AG10803 (cell line): Measurements from ENCODE around the gene SLCO2B1.

ENCODE experiments used
- DNase-seq: peaks from one replicate; pipeline ENCODE4 v3.0.0; 2010; ENCODE audit warnings: low read depth
- H3K4me3 ChIP-seq: 2 replicates; pipeline ENCODE4 v1.5.1; 2011; ENCODE audit warnings: mild to moderate bottlenecking, low read length, control low read depth
- CTCF ChIP-seq: conservative IDR thresholded peaks from 2 replicates; pipeline ENCODE4 v1.5.1; 2011; ENCODE audit warnings: mild to moderate bottlenecking, low read length, control low read depth, inconsistent platforms

The SLCO2B1 gene

GRCh38 chr11:75204685-75205563 lies 54.0 kb downstream of the SLCO2B1 start:
- no peak overlapping the region for H3K4me3 ChIP-seq
- peak; percentile 73 for DNase-seq
- peak; percentile 91 for TF ChIP-seq CTCF

GRCh38 chr11:75205564-75206020 lies 54.7 kb downstream of the SLCO2B1 start:
- no peak for DNase-seq
- TF ChIP-seq CTCF: no peak
- H3K4me3 ChIP-seq: no peak overlapping the region

- H3K4me3 ChIP-seq: no peak overlapping the region
- no peak for TF ChIP-seq CTCF
- DNase-seq: no peak
Measured at GRCh38 chr11:75208446-75208845, 57.5 kb downstream of the SLCO2B1 start.

DNA sequence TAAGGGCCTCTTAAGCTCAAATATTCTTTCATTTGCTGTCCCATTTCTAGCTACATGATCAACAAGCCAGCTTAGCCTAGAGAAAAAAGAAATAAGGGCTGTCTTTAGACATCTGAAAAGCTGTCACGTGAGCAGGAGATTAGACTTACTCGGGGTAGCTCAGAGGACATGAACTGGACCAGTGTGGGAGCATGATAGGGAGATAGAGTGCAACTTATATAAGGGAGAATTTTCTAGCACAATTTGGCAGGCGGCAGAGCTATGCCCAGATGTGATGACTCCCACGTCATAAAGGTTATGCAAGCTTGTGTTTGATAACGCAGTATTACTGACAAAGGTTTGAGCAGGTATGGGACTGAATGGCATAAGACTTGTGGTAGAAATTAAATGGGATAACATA lies 61.5 kb downstream of the SLCO2B1 start:
- no peak for TF ChIP-seq CTCF
- H3K4me3 ChIP-seq: no peak overlapping the region
- DNase-seq: no peak

GRCh38 chr11:75214411-75214821 lies 63.5 kb downstream of the SLCO2B1 start:
- H3K4me3 ChIP-seq: no peak overlapping the region
- peak; percentile 42 for TF ChIP-seq CTCF
- peak; percentile 54 for DNase-seq

GRCh38 chr11:75214843-75215242 lies 63.9 kb downstream of the SLCO2B1 start:
- TF ChIP-seq CTCF: no peak
- H3K4me3 ChIP-seq: no peak overlapping the region
- no peak for DNase-seq

GRCh38 chr11:75219869-75220268 lies 69.0 kb downstream of the SLCO2B1 start:
- no peak for DNase-seq
- no peak overlapping the region for H3K4me3 ChIP-seq
- no peak for TF ChIP-seq CTCF
